K562 (cell line): ENCODE data around the gene SCUBE1. TPM values are rescaled to one million over a fixed set of nuclear protein-coding genes. Genes with fewer than 3 reads are reported as not detected.
A peak's percentile ranks its signal among the peaks of the same experiment; 100 is the strongest.

Experiments used
- BCL6 ChIP-seq: fragments of 250-450 bp; sonication (Bioruptor Pico); IDR thresholded peaks from 2 replicates; pipeline ENCODE4 v1.4.0; 2020
- CBX1 ChIP-seq: sonication (generic); IDR thresholded peaks from 2 replicates; pipeline ENCODE4 v1.6.1; 2016; ENCODE audit warnings: antibody characterized with exemption, low read depth, mild to moderate bottlenecking
- CC2D1A ChIP-seq: fragments of 450-650 bp; IDR thresholded peaks from 2 replicates; pipeline ENCODE4 v1.6.1; 2017; ENCODE audit warnings: mild to moderate bottlenecking
- CEBPB ChIP-seq: fragments of 450-650 bp; IDR thresholded peaks from 2 replicates; pipeline ENCODE4 v1.6.1; 2016; ENCODE audit warnings: missing genetic modification characterization, missing compliant biosample characterization
- DPF2 ChIP-seq: fragments of 450-650 bp; IDR thresholded peaks from 2 replicates; pipeline ENCODE4 v1.6.1; 2016
- EHMT2 ChIP-seq: fragments of 450-650 bp; IDR thresholded peaks from 2 replicates; pipeline ENCODE4 v1.6.1; 2018; ENCODE audit warnings: antibody characterized with exemption
- FUS ChIP-seq: fragments of 200-400 bp; formaldehyde crosslinking; optimal IDR thresholded peaks from 2 replicates; pipeline ENCODE3; 2017; ENCODE audit warnings: low read depth, low read length
- HNRNPL ChIP-seq: fragments of 200-400 bp; formaldehyde crosslinking; IDR thresholded peaks from 2 replicates; pipeline ENCODE4 v1.6.1; 2017; ENCODE audit warnings: low read depth, mild to moderate bottlenecking, low read length
- LARP7 ChIP-seq: fragments of 450-650 bp; IDR thresholded peaks from 2 replicates; pipeline ENCODE4 v1.6.1; 2016
- PTBP1 ChIP-seq: fragments of 200-400 bp; formaldehyde crosslinking; IDR thresholded peaks from 2 replicates; pipeline ENCODE4 v1.6.1; 2017; ENCODE audit warnings: low read depth, low read length
- RAD51 ChIP-seq: fragments of 450-650 bp; IDR thresholded peaks from 2 replicates; pipeline ENCODE4 v1.7.1; 2016; ENCODE audit warnings: low read depth, mild to moderate bottlenecking, borderline replicate concordance
- RBM14 ChIP-seq: fragments of 200-400 bp; formaldehyde crosslinking; IDR thresholded peaks from 2 replicates; pipeline ENCODE4 v1.6.1; 2018; ENCODE audit warnings: low read depth, mild to moderate bottlenecking, low read length, moderate library complexity, borderline replicate concordance; ENCODE audit not compliant: insufficient read depth
- SMAD1 ChIP-seq: fragments of 150-350 bp; IDR thresholded peaks from 2 replicates; pipeline ENCODE4 v1.6.1; 2014; ENCODE audit warnings: low read length, low read depth; ENCODE audit not compliant: partially characterized antibody
- SMARCA4 ChIP-seq: fragments of 450-650 bp; IDR thresholded peaks from 2 replicates; pipeline ENCODE4 v1.6.1; 2016
- TAF1 ChIP-seq: IDR thresholded peaks from 2 replicates; pipeline ENCODE4 v1.6.1; 2011; ENCODE audit warnings: mild to moderate bottlenecking, low read length, moderate library complexity; ENCODE audit not compliant: insufficient read depth, control insufficient read depth, severe bottlenecking; ENCODE audit errors: extremely low read depth
- YBX1 ChIP-seq: fragments of 450-650 bp; IDR thresholded peaks from 2 replicates; pipeline ENCODE4 v1.7.1; 2016; ENCODE audit warnings: mild to moderate bottlenecking
- ZNF12 ChIP-seq: sonication (generic); formaldehyde crosslinking; IDR thresholded peaks from 2 replicates; pipeline ENCODE4 v1.4.0; 2020; ENCODE audit warnings: mild to moderate bottlenecking, missing genetic modification reagents
- polyA plus RNA-seq, 8 experiments: library from polyadenylated mRNA; depleted of rRNA in 4 of 8; stranded (reverse) in 5 of 8; unstranded in 3 of 8; fragments of >200 nt; fragmentation: Nextera tagmentation in 2 of 8; fragmentation: Illumina TruSeq in 1 of 8; extraction: Ambion mirVana in 2 of 8; extraction: Trizol in 1 of 8; gene quantifications; 2 replicates each; pipeline versions ENCODE4 v1.2.1 to v1.2.3, GENCODE V29; 2011 to 2014; ENCODE audit warnings: inconsistent platforms in 1 of 8, missing spikeins in 1 of 8
- total RNA-seq, 7 experiments: library from RNA; depleted of rRNA in 6 of 7; stranded (reverse); fragments of >200 nt in 6 of 7; fragmentation: Illumina TruSeq in 2 of 7; extraction: Trizol in 2 of 7; gene quantifications; 2 replicates each; pipeline versions ENCODE4 v1.2.1 to v1.2.3, GENCODE V29; 2011 to 2021; ENCODE audit warnings: low replicate concordance in 1 of 7
- TF ChIP-seq, protein P1 (sequence below): fragments of 250-450 bp; sonication (Bioruptor Pico); IDR thresholded peaks from 2 replicates; pipeline ENCODE4 v1.8.0; 2022; ENCODE audit warnings: inconsistent platforms
- TF ChIP-seq, protein P2 (sequence below): fragments of 250-450 bp; sonication (Bioruptor Pico); IDR thresholded peaks from 2 replicates; pipeline ENCODE4 v1.8.0; 2021; ENCODE audit warnings: mild to moderate bottlenecking, moderate library complexity
- TF ChIP-seq, protein P3 (sequence below): fragments of 250-450 bp; sonication (Bioruptor Pico); IDR thresholded peaks from 2 replicates; pipeline ENCODE4 v1.5.0; 2021
- TF ChIP-seq, protein P4 (sequence below): fragments of 200-800 bp; sonication (Bioruptor generic); IDR thresholded peaks from 2 replicates; pipeline ENCODE4 v1.6.1; 2017; ENCODE audit warnings: missing genetic modification characterization, missing compliant biosample characterization
- TF ChIP-seq, protein P5 (sequence below): fragments of 250-450 bp; sonication (Bioruptor Pico); IDR thresholded peaks from 2 replicates; pipeline ENCODE4 v1.5.0; 2021; ENCODE audit warnings: mild to moderate bottlenecking, borderline replicate concordance

The SCUBE1 gene
- total and polyA plus RNA-seq, 9 of the 15 experiments (the other 6 are each of a cell fraction or from before 2014, with no cell fraction given) = 0.03 to 0.47 (median 0.29) TPM; not detected in 6

DNA sequence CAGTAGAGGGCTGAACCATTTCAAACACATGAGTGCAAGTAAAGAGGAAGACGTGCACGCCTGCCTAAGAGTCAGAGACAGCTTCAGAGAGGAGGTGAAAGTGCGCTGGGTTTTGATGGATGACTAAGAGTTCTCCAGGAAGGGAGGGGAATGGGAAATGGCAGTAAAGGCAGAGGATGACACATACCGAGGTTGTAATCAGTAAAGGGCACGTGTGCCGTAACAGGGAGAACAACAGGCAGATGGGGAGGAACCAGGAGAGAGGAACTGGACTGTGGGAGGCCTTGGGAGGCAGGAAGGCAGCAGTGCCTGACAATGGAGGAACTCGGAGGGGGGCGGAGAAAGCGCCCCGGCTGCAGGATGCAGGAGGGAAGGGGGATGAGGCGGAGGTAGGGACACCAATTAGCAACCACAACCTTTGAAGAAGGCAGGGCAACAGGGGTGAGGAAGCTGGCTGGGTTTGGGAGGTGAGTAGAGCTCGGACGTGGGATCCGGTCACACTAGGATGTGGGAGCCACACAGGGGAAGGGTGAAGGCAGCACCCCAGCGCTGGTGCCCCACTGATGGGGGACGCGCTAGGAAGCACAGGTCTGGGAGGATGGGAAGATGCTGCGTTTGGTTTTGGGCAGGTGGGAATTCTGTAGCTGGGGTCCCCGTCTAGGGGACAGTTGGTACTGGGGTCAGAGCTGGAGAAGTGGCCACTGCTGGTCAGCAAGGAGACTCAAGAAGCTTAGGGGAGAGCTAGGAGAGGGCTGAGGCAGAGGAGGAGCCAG, 67.4 kb downstream of the SCUBE1 start (continued):
- TF ChIP-seq ZNF12 (CRISPR knock-in tag) (no peak), RAD51 (peak; percentile 27; the same call in 1 of the 2 replicates), SMARCA4 (peak; percentile 76), TAF1 (no peak), YBX1 (no peak), PTBP1 (no peak), EHMT2 (peak; percentile 66), BCL6 (CRISPR knock-in tag) (no peak), CBX1 (no peak), HNRNPL (no peak), RBM14 (no peak), CC2D1A (no peak), CEBPB (tag) (no peak), SMAD1 (no peak), LARP7 (no peak), FUS (no peak), DPF2 (peak; percentile 62; the same call in 1 of the 2 replicates)
- TF ChIP-seq, protein P1, sequence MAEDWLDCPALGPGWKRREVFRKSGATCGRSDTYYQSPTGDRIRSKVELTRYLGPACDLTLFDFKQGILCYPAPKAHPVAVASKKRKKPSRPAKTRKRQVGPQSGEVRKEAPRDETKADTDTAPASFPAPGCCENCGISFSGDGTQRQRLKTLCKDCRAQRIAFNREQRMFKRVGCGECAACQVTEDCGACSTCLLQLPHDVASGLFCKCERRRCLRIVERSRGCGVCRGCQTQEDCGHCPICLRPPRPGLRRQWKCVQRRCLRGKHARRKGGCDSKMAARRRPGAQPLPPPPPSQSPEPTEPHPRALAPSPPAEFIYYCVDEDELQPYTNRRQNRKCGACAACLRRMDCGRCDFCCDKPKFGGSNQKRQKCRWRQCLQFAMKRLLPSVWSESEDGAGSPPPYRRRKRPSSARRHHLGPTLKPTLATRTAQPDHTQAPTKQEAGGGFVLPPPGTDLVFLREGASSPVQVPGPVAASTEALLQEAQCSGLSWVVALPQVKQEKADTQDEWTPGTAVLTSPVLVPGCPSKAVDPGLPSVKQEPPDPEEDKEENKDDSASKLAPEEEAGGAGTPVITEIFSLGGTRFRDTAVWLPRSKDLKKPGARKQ (CRISPR knock-in tag) = no peak
- TF ChIP-seq, protein P2, sequence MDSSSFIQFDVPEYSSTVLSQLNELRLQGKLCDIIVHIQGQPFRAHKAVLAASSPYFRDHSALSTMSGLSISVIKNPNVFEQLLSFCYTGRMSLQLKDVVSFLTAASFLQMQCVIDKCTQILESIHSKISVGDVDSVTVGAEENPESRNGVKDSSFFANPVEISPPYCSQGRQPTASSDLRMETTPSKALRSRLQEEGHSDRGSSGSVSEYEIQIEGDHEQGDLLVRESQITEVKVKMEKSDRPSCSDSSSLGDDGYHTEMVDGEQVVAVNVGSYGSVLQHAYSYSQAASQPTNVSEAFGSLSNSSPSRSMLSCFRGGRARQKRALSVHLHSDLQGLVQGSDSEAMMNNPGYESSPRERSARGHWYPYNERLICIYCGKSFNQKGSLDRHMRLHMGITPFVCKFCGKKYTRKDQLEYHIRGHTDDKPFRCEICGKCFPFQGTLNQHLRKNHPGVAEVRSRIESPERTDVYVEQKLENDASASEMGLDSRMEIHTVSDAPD (CRISPR knock-in tag) = no peak
- TF ChIP-seq, protein P3, sequence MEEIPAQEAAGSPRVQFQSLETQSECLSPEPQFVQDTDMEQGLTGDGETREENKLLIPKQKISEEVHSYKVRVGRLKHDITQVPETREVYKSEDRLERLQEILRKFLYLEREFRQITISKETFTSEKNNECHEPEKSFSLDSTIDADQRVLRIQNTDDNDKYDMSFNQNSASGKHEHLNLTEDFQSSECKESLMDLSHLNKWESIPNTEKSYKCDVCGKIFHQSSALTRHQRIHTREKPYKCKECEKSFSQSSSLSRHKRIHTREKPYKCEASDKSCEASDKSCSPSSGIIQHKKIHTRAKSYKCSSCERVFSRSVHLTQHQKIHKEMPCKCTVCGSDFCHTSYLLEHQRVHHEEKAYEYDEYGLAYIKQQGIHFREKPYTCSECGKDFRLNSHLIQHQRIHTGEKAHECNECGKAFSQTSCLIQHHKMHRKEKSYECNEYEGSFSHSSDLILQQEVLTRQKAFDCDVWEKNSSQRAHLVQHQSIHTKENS (CRISPR knock-in tag) = no peak
- TF ChIP-seq, protein P4, sequence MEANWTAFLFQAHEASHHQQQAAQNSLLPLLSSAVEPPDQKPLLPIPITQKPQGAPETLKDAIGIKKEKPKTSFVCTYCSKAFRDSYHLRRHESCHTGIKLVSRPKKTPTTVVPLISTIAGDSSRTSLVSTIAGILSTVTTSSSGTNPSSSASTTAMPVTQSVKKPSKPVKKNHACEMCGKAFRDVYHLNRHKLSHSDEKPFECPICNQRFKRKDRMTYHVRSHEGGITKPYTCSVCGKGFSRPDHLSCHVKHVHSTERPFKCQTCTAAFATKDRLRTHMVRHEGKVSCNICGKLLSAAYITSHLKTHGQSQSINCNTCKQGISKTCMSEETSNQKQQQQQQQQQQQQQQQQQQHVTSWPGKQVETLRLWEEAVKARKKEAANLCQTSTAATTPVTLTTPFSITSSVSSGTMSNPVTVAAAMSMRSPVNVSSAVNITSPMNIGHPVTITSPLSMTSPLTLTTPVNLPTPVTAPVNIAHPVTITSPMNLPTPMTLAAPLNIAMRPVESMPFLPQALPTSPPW (CRISPR knock-in tag) = peak; percentile 57
- TF ChIP-seq, protein P5, sequence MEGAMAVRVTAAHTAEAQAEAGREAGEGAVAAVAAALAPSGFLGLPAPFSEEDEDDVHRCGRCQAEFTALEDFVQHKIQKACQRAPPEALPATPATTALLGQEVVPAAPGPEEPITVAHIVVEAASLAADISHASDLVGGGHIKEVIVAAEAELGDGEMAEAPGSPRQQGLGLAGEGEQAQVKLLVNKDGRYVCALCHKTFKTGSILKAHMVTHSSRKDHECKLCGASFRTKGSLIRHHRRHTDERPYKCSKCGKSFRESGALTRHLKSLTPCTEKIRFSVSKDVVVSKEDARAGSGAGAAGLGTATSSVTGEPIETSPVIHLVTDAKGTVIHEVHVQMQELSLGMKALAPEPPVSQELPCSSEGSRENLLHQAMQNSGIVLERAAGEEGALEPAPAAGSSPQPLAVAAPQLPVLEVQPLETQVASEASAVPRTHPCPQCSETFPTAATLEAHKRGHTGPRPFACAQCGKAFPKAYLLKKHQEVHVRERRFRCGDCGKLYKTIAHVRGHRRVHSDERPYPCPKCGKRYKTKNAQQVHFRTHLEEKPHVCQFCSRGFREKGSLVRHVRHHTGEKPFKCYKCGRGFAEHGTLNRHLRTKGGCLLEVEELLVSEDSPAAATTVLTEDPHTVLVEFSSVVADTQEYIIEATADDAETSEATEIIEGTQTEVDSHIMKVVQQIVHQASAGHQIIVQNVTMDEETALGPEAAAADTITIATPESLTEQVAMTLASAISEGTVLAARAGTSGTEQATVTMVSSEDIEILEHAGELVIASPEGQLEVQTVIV (CRISPR knock-in tag) = no peak
